Measurements from ENCODE around the gene AGPAT4. TPM values are rescaled to one million over a fixed set of nuclear protein-coding genes. Genes with fewer than 3 reads are reported as not detected.

The AGPAT4 gene
- total RNA-seq, 1 experiment from 2014 or later, result 15.5 TPM

GRCh38 chr6:161273274-161273751 is 548 bp downstream of the AGPAT4 start:
- POLR2A ChIA-PET, result interaction anchor here (0.6 to 2.2 kb wide), 6 partner anchors 11 to 523 kb away, joined by 3 to 7 read pairs (median 4); no protein-coding TSS in a partner anchor
- Histone ChIP-seq H3K9me3 (ENCODE audit: control insufficient read depth in 1 of 2, insufficient read depth in 1 of 2, low read depth in 1 of 2, low read length in 2 of 2) (no peaks in the 10 kb centered on the region), H3K4me1 (ENCODE audit: control insufficient read depth in 1 of 2, insufficient read depth in 2 of 2, low read length in 2 of 2) (peaks cover 4 to 40% of the 10 kb centered on the region in 2 experiments; a peak in 2 of 4 replicates), H3K9ac (ENCODE audit: low read length) (peak overlapping the region; percentile 58), H3K79me2 (ENCODE audit: insufficient read depth, low read length) (peaks cover 9% of the 10 kb centered on the region; the same call in 1 of the 2 replicates), H4K20me1 (ENCODE audit: insufficient read depth) (no peaks in the 10 kb centered on the region; the same call in 1 of the 2 replicates), H2AFZ (ENCODE audit: low read depth, low read length, poor library complexity, severe bottlenecking) (no peak overlapping the region), H3K36me3 (ENCODE audit: control insufficient read depth in 1 of 2, insufficient read depth in 2 of 2, low read length in 2 of 2) (no peaks in the 10 kb centered on the region), H3K4me3 (replicated peaks in 1 of 2; ENCODE audit: low read depth in 1 of 2, low read length in 2 of 2) (peak overlapping the region; percentile 73 to 78), H3K27ac (ENCODE audit: low read depth, low read length) (no peak overlapping the region), H3K9me2 (ENCODE audit: insufficient read depth) (no peaks in the 10 kb centered on the region), H3K4me2 (ENCODE audit: low read length) (peak overlapping the region; percentile 75), H3K27me3 (ENCODE audit: insufficient read depth, low read length) (no peaks in the 10 kb centered on the region)
- intact Hi-C loops (cut with micrococcal nuclease), result loop anchor here (10.0 kb wide), 2 partner anchors 81 to 109 kb away; no protein-coding TSS in a partner anchor
- RAD21 ChIA-PET (ENCODE audit: low non-redundant PET in 1 of 2, low total read pairs in 2 of 2, uncharacterized antibody in 2 of 2, unreplicated experiment in 2 of 2), result interaction anchor here (0.5 to 1.1 kb wide), 3 partner anchors 12 to 1483 kb away, joined by 3 to 8 read pairs (median 3); no protein-coding TSS in a partner anchor
- CTCF ChIA-PET, result interaction anchor here (0.7 to 1.5 kb wide), 2 partner anchors 98 to 100 kb away, joined by 3 to 4 read pairs; no protein-coding TSS in a partner anchor
- DNase-seq (ENCODE audit: low read depth, low spot score) (peak; percentile 7), ATAC-seq (no peak)
- no TSS peak for BruUV-seq (replicated peaks)
- no peak for TF ChIP-seq SP1 (IDR thresholded peaks at IDR 0.05; ENCODE audit: low read depth)
- TF ChIP-seq RAD21 (IDR thresholded peaks at IDR 0.05; ENCODE audit: low read depth), result no peak
- TF ChIP-seq EZH2 (IDR thresholded peaks at IDR 0.05), result no peak
- TF ChIP-seq CTCF (IDR thresholded peaks at IDR 0.05 in 2 of 3, conservative IDR thresholded peaks at IDR 0.05 in 1 of 3; ENCODE audit: borderline replicate concordance in 1 of 3, insufficient read depth in 1 of 3, low read depth in 2 of 3, low read length in 2 of 3), result no peak
- no peak for TF ChIP-seq MAX (IDR thresholded peaks at IDR 0.05)
- no peak for TF ChIP-seq ZNF274 (IDR thresholded peaks at IDR 0.05; ENCODE audit: low read depth, low read length)
- no peak for TF ChIP-seq POLR2AphosphoS5 (IDR thresholded peaks at IDR 0.05; ENCODE audit: low read depth, low read length)
- no peak for TF ChIP-seq CBX3 (IDR thresholded peaks at IDR 0.05; ENCODE audit: low read depth)
- no peak for TF ChIP-seq POLR2A (IDR thresholded peaks at IDR 0.05; ENCODE audit: borderline replicate concordance, extremely low read depth, insufficient read depth, insufficient read length)
- no peak for TF ChIP-seq ZFX (IDR thresholded peaks at IDR 0.05)

All from HCT116 (cell line).